Epithelial cell of prostate (primary cell): ENCODE measurements around the gene GFRA3.

Experiments
- DNase-seq: peaks from one replicate; pipeline ENCODE4 v3.0.0-alpha.2; 2011; ENCODE audit warnings: low read depth, low spot score
- H3K27ac ChIP-seq: fragments of 450-650 bp; 2 replicates; pipeline ENCODE4 v1.5.1; 2017; ENCODE audit warnings: mild to moderate bottlenecking

GFRA3 gene

GRCh38 chr5:138210985-138211384, 63.4 kb downstream of the GFRA3 start:
- H3K27ac ChIP-seq: no peak overlapping the region
- DNase-seq: no peak
